Measurements from ENCODE around the gene CAB39. TPM values are rescaled to one million over a fixed set of nuclear protein-coding genes. Genes with fewer than 3 reads are reported as not detected.

CAB39 gene
- polyA plus RNA-seq, 1 of the 3 experiments (the other 2 are of a cell fraction): 15.7 TPM

- no peak for TF ChIP-seq ELF1 (IDR thresholded peaks at IDR 0.05)
- no peak for TF ChIP-seq USF2 (IDR thresholded peaks at IDR 0.05; ENCODE audit: borderline replicate concordance, low read depth, low read length)
- TF ChIP-seq RXRA (IDR thresholded peaks at IDR 0.05; ENCODE audit: borderline replicate concordance, low read depth): no peak
- TF ChIP-seq MXI1 (IDR thresholded peaks at IDR 0.05; ENCODE audit: low read depth, low read length): no peak
- TF ChIP-seq CHD2 (IDR thresholded peaks at IDR 0.05; ENCODE audit: low read length, partially characterized antibody): no peak
- TF ChIP-seq, protein P1, sequence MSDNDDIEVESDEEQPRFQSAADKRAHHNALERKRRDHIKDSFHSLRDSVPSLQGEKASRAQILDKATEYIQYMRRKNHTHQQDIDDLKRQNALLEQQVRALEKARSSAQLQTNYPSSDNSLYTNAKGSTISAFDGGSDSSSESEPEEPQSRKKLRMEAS (IDR thresholded peaks at IDR 0.05; ENCODE audit: low read depth): no peak
- TF ChIP-seq, protein P2, sequence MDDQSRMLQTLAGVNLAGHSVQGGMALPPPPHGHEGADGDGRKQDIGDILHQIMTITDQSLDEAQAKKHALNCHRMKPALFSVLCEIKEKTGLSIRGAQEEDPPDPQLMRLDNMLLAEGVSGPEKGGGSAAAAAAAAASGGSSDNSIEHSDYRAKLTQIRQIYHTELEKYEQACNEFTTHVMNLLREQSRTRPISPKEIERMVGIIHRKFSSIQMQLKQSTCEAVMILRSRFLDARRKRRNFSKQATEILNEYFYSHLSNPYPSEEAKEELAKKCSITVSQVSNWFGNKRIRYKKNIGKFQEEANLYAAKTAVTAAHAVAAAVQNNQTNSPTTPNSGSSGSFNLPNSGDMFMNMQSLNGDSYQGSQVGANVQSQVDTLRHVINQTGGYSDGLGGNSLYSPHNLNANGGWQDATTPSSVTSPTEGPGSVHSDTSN (IDR thresholded peaks at IDR 0.05): no peak
- TF ChIP-seq, protein P3, sequence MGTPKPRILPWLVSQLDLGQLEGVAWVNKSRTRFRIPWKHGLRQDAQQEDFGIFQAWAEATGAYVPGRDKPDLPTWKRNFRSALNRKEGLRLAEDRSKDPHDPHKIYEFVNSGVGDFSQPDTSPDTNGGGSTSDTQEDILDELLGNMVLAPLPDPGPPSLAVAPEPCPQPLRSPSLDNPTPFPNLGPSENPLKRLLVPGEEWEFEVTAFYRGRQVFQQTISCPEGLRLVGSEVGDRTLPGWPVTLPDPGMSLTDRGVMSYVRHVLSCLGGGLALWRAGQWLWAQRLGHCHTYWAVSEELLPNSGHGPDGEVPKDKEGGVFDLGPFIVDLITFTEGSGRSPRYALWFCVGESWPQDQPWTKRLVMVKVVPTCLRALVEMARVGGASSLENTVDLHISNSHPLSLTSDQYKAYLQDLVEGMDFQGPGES (IDR thresholded peaks at IDR 0.05; ENCODE audit: low read depth, low read length): no peak
- no peaks in the 10 kb centered on the region for H3K9me3 ChIP-seq
- peaks cover 35% of the 10 kb centered on the region for H4K20me1 ChIP-seq (ENCODE audit: insufficient read depth)
- no peak overlapping the region for H3K27ac ChIP-seq (ENCODE audit: low read depth in 2 of 2, low read length in 1 of 2)
- no peaks in the 10 kb centered on the region for H3K9me2 ChIP-seq
- no peak for DNase-seq
- H3K4me1 ChIP-seq (ENCODE audit: control insufficient read depth in 1 of 2, insufficient read depth in 2 of 2, low read depth in 1 of 2, low read length in 1 of 2): peaks cover 2 to 5% of the 10 kb centered on the region in 2 experiments; a peak in 3 of 4 replicates
- no peak overlapping the region for H3K4me2 ChIP-seq
- H3F3A ChIP-seq (replicated peaks; ENCODE audit: insufficient read depth): no peaks in the 10 kb centered on the region
- ChIA-PET CTCF (interaction anchor here (1.3 kb wide), 1 partner anchor 87 kb away, joined by 3 read pairs; no protein-coding TSS in a partner anchor), POLR2A (no interaction called here)
- peaks cover 92% of the 10 kb centered on the region for H3K79me2 ChIP-seq (ENCODE audit: insufficient read depth)
- peaks cover 5 to 8% of the 10 kb centered on the region in 2 experiments for H3K36me3 ChIP-seq (replicated peaks in 1 of 2; ENCODE audit: control insufficient read depth in 1 of 2, insufficient read depth in 2 of 2, low read length in 1 of 2)
- no peak overlapping the region for H3K9ac ChIP-seq
- H3K27me3 ChIP-seq (ENCODE audit: insufficient read depth): no peaks in the 10 kb centered on the region
- WGBS (ENCODE audit: low lambda C conversion rate): 94% methylated on average over 5 of the region's 5 CpGs
- H2AFZ ChIP-seq (ENCODE audit: low read depth): no peak overlapping the region
- H3K4me3 ChIP-seq (ENCODE audit: low read depth in 2 of 2, low read length in 1 of 2): no peak overlapping the region
Measured at GRCh38 chr2:230737300-230737699, 24.7 kb downstream of the CAB39 start.

DNA sequence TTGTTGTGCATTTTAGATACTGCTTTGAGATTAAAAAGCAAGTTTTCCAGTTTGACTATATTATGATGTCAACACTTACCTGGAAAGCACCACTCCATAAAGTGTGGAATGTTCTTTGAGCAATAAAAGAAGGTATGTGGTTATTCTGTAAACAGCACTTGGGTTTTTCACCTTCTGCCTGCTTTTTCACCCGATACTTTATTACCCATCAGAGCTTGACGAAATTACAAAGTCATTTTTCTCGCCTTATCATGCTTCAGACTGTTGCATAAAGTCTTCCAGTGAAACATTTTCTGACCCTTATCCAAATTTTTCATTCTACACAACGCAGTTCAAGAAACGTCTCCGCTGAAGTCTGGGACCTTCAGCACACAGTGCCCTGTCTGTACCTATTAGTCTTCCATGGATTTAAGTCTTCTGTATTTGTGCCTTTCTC lies 25.2 kb downstream of the CAB39 start:
- 94% methylated on average over 6 of the region's 6 CpGs for WGBS (ENCODE audit: low lambda C conversion rate)
- no peaks in the 10 kb centered on the region for H3K9me3 ChIP-seq
- peaks cover 92% of the 10 kb centered on the region for H3K79me2 ChIP-seq (ENCODE audit: insufficient read depth)
- no peak overlapping the region for H3K9ac ChIP-seq
- H3K9me2 ChIP-seq: no peaks in the 10 kb centered on the region
- DNase-seq: no peak
- no peak overlapping the region for H3K4me3 ChIP-seq (ENCODE audit: low read depth in 2 of 2, low read length in 1 of 2)
- H3K36me3 ChIP-seq (replicated peaks in 1 of 2; ENCODE audit: control insufficient read depth in 1 of 2, insufficient read depth in 2 of 2, low read length in 1 of 2): peaks cover 5 to 8% of the 10 kb centered on the region in 2 experiments
- H3K27ac ChIP-seq (ENCODE audit: low read depth in 2 of 2, low read length in 1 of 2): no peak overlapping the region; a peak in 2 of 4 replicates
- ChIA-PET CTCF (interaction anchor here (1.3 kb wide), 1 partner anchor 86 kb away, joined by 3 read pairs; no protein-coding TSS in a partner anchor), POLR2A (no interaction called here)
- 0 out of 2 replicates have a peak overlapping the region, but pooled peaks have one; percentile 6 for H3K4me2 ChIP-seq
- H3F3A ChIP-seq (replicated peaks; ENCODE audit: insufficient read depth): peaks cover 2% of the 10 kb centered on the region
- peaks cover 35% of the 10 kb centered on the region for H4K20me1 ChIP-seq (ENCODE audit: insufficient read depth)
- H2AFZ ChIP-seq (ENCODE audit: low read depth): no peak overlapping the region
- no peaks in the 10 kb centered on the region for H3K27me3 ChIP-seq (ENCODE audit: insufficient read depth)
- peaks cover 2 to 5% of the 10 kb centered on the region in 2 experiments; a peak in 3 of 4 replicates for H3K4me1 ChIP-seq (ENCODE audit: control insufficient read depth in 1 of 2, insufficient read depth in 2 of 2, low read depth in 1 of 2, low read length in 1 of 2)
- TF ChIP-seq TAF1 (IDR thresholded peaks at IDR 0.05; ENCODE audit: borderline replicate concordance, low read depth, low read length): no peak
- TF ChIP-seq RAD21 (IDR thresholded peaks at IDR 0.05; ENCODE audit: low read length): no peak
- TF ChIP-seq, protein P2 (IDR thresholded peaks at IDR 0.05): no peak
- TF ChIP-seq, protein P4, sequence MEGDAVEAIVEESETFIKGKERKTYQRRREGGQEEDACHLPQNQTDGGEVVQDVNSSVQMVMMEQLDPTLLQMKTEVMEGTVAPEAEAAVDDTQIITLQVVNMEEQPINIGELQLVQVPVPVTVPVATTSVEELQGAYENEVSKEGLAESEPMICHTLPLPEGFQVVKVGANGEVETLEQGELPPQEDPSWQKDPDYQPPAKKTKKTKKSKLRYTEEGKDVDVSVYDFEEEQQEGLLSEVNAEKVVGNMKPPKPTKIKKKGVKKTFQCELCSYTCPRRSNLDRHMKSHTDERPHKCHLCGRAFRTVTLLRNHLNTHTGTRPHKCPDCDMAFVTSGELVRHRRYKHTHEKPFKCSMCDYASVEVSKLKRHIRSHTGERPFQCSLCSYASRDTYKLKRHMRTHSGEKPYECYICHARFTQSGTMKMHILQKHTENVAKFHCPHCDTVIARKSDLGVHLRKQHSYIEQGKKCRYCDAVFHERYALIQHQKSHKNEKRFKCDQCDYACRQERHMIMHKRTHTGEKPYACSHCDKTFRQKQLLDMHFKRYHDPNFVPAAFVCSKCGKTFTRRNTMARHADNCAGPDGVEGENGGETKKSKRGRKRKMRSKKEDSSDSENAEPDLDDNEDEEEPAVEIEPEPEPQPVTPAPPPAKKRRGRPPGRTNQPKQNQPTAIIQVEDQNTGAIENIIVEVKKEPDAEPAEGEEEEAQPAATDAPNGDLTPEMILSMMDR (IDR thresholded peaks at IDR 0.05): no peak
- TF ChIP-seq SIN3A (IDR thresholded peaks at IDR 0.05; ENCODE audit: borderline replicate concordance, low read depth, low read length): no peak
- no peak for TF ChIP-seq YY1 (IDR thresholded peaks at IDR 0.05; ENCODE audit: low read depth)
- no peak for TF ChIP-seq GABPA (IDR thresholded peaks at IDR 0.05; ENCODE audit: low read depth)
- no peak for TF ChIP-seq NRF1 (IDR thresholded peaks at IDR 0.05; ENCODE audit: low read depth, low read length)
- no peak for TF ChIP-seq RCOR1 (IDR thresholded peaks at IDR 0.05; ENCODE audit: low read length)
- no peak for TF ChIP-seq FOXJ3 (CRISPR knock-in tag; IDR thresholded peaks at IDR 0.05)
- TF ChIP-seq EZH2phosphoT487 (IDR thresholded peaks at IDR 0.05; ENCODE audit: borderline replicate concordance, low read depth): no peak

Measured in SK-N-SH (cell line).